Left lung (tissue), 10 donors: ENCODE measurements around the gene POLD4. TPM values are rescaled to one million over a fixed set of nuclear protein-coding genes. Genes with fewer than 3 reads are reported as not detected.

Experiments used
- ATAC-seq: fragments of 200-7000 bp; cut with Tn5 transposase; one replicate; pipeline ENCODE4 v1.9.1; 2020; ENCODE audit warnings: moderate library complexity
- DNase-seq, 4 donors: peaks; one replicate each; pipeline ENCODE4 v3.0.0-alpha.2; 2013 to 2020
- H3K27ac ChIP-seq, 2 donors: fragments of 200-600 bp; sonication (generic) in 1 of 2; one replicate each; pipeline versions ENCODE4 v1.5.0 to v1.8.0; 2020 to 2021
- H3K27me3 ChIP-seq, 2 donors: fragments of 200-600 bp; sonication (generic) in 1 of 2; one replicate each; pipeline versions ENCODE4 v1.5.0 to v1.8.0; 2020 to 2021
- H3K36me3 ChIP-seq, 2 donors: fragments of 200-600 bp; sonication (generic) in 1 of 2; one replicate each; pipeline versions ENCODE4 v1.5.0 to v1.8.0; 2020 to 2021
- H3K4me1 ChIP-seq, 2 donors: fragments of 200-600 bp; one replicate each; pipeline ENCODE4 v1.8.0; 2021
- H3K4me3 ChIP-seq, 2 donors: fragments of 200-600 bp; sonication (generic) in 1 of 2; one replicate each; pipeline versions ENCODE4 v1.5.0 to v1.8.0; 2020 to 2021; ENCODE audit warnings: mild to moderate bottlenecking in 1 of 2
- H3K9me3 ChIP-seq, 2 donors: fragments of 200-600 bp; sonication (generic) in 1 of 2; one replicate each; pipeline versions ENCODE4 v1.5.0 to v1.8.0; 2020 to 2021
- intact Hi-C, 2 donors: fragments of 100-400 bp; cut with DNase I; formaldehyde crosslinking; loops; one replicate each; pipeline versions ENCODE4 v1.11.2 to v1.14.2; 2022
- polyA plus RNA-seq, 6 donors: library from polyadenylated mRNA; unstranded; fragments of 120-200 nt; gene quantifications; one replicate each; pipeline ENCODE4 v1.2.1, GENCODE V29; 2013; ENCODE audit not compliant: insufficient read length in 6 of 6
- total RNA-seq, 2 donors: library from RNA; stranded (reverse); fragmentation: NEBNext Ultra II Directional; extraction: Animal tissue kit (Norgen Biotek cat#: 25700); gene quantifications; one replicate each; pipeline ENCODE4 v1.2.1, GENCODE V29; 2021
- TF ChIP-seq, protein P1 (sequence below), 2 donors: fragments of 200-600 bp; sonication (generic) in 1 of 2; IDR thresholded peaks; one replicate each; pipeline versions ENCODE4 v1.5.0 to v1.8.0; 2021; ENCODE audit warnings: antibody characterized with exemption in 2 of 2
- donor health status: DM: no; HTN: yes; CAD: no.
- donor health status: DM: no; HTN: no; CAD: no.

Gene POLD4
- total and polyA plus RNA-seq, 8 donors: 26.7 to 77.3 (median 33.8) TPM

- TF ChIP-seq, protein P1, sequence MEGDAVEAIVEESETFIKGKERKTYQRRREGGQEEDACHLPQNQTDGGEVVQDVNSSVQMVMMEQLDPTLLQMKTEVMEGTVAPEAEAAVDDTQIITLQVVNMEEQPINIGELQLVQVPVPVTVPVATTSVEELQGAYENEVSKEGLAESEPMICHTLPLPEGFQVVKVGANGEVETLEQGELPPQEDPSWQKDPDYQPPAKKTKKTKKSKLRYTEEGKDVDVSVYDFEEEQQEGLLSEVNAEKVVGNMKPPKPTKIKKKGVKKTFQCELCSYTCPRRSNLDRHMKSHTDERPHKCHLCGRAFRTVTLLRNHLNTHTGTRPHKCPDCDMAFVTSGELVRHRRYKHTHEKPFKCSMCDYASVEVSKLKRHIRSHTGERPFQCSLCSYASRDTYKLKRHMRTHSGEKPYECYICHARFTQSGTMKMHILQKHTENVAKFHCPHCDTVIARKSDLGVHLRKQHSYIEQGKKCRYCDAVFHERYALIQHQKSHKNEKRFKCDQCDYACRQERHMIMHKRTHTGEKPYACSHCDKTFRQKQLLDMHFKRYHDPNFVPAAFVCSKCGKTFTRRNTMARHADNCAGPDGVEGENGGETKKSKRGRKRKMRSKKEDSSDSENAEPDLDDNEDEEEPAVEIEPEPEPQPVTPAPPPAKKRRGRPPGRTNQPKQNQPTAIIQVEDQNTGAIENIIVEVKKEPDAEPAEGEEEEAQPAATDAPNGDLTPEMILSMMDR (IDR thresholded peaks at IDR 0.05): no peak
- H3K27me3 ChIP-seq: no peaks in the 10 kb centered on the region
- H3K9me3 ChIP-seq: no peaks in the 10 kb centered on the region
- H3K4me1 ChIP-seq: peaks cover 13 to 44% of the 10 kb centered on the region in 2 donors
- peak overlapping the region in 1 of 2 donors; percentile 84 for H3K4me3 ChIP-seq
- DNase-seq (peak in 3 of 4 donors; percentile 58 to 86 (median 63)), ATAC-seq (peak; percentile 57)
- H3K36me3 ChIP-seq: peaks cover 3 to 56% of the 10 kb centered on the region in 2 donors
- intact Hi-C loops: no loop called here
- peak overlapping the region; percentile 71 to 88 for H3K27ac ChIP-seq
These were observed 51.3 kb downstream of the POLD4 start for GRCh38 chr11:67301951-67302516.

DNA sequence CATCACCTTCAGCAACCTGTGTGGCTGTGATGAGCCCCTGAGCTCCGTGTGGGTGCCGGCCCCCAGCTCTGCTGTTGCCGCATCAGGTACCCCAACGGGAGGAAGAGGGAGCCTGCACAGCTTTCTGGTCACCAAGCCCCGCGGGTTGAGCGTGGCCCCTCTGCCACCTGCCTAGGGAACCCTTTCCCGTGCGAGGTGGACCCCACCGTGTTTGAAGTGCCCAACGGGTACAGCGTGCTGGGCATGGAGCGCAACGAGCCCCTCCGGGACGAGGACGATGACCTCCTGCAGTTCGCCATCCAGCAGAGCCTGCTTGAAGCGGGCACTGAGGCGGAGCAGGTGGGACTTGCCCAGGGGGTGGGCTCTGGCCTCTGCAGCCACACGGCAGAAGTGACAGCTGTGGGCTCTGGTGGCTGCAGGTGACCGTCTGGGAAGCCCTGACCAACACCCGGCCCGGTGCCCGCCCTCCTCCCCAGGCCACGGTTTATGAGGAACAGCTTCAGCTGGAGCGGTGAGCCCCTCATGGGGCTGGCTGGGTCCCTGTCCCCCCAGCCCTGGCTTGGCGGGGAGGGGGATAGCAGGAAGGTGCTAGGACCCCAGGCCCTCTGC, 51.9 kb downstream of the POLD4 start:
- H3K27me3 ChIP-seq: no peaks in the 10 kb centered on the region
- intact Hi-C loops: no loop called here
- ATAC-seq (no peak), DNase-seq (peak in 2 of 4 donors; percentile 32 to 76)
- H3K27ac ChIP-seq: peak overlapping the region; percentile 71 to 88
- peaks cover 13 to 44% of the 10 kb centered on the region in 2 donors for H3K4me1 ChIP-seq
- no peak overlapping the region for H3K4me3 ChIP-seq
- peaks cover 3 to 60% of the 10 kb centered on the region in 2 donors for H3K36me3 ChIP-seq
- TF ChIP-seq, protein P1 (IDR thresholded peaks at IDR 0.05): no peak
- H3K9me3 ChIP-seq: no peaks in the 10 kb centered on the region

Other genes with a start within 250 kb of the POLD4 start
- 10 to 100 TPM; 71.0 to 85.4 TPM for gene KDM2A, start 234.3 kb downstream of the POLD4 start, total RNA-seq
- 10 to 100 TPM; 76.6 to 87.0 (median 80.3) TPM for gene KDM2A, start 234.3 kb downstream of the POLD4 start, polyA plus RNA-seq
- gene GRK2, start 87.1 kb downstream of the POLD4 start, total RNA-seq: 100 to 1,000 TPM in 1 of 2 donors, 10 to 100 TPM in 1; 55.2 to 118 TPM
- 10 to 100 TPM; 56.9 to 79.9 (median 59.4) TPM for gene GRK2, start 87.1 kb downstream of the POLD4 start, polyA plus RNA-seq
- gene ANKRD13D, start 64.2 kb downstream of the POLD4 start, total RNA-seq: 10 to 100 TPM; 48.0 to 81.2 TPM
- 10 to 100 TPM; 34.5 to 61.0 (median 49.6) TPM for gene ANKRD13D, start 64.2 kb downstream of the POLD4 start, polyA plus RNA-seq
- 10 to 100 TPM; 28.7 to 44.9 TPM for gene SSH3, start 50.0 kb downstream of the POLD4 start, total RNA-seq
- gene SSH3, start 50.0 kb downstream of the POLD4 start, polyA plus RNA-seq: 10 to 100 TPM; 23.0 to 34.5 (median 28.3) TPM
- 1 to 10 TPM; 7.3 to 9.2 TPM for gene CLCF1, start 20.1 kb upstream of the POLD4 start, total RNA-seq
- gene CLCF1, start 20.1 kb upstream of the POLD4 start, polyA plus RNA-seq: 10 to 100 TPM; 10.9 to 15.3 (median 12.3) TPM
- gene RAD9A, start 38.4 kb upstream of the POLD4 start, total RNA-seq: 10 to 100 TPM; 18.4 to 21.5 TPM
- gene RAD9A, start 38.4 kb upstream of the POLD4 start, polyA plus RNA-seq: 10 to 100 TPM; 22.9 to 31.3 (median 24.5) TPM
- 100 to 1,000 TPM; 138 to 173 TPM for gene PPP1CA, start 48.3 kb upstream of the POLD4 start, total RNA-seq
- 100 to 1,000 TPM; 108 to 144 (median 139) TPM for gene PPP1CA, start 48.3 kb upstream of the POLD4 start, polyA plus RNA-seq
- gene TBC1D10C, start 50.5 kb upstream of the POLD4 start, total RNA-seq: 10 to 100 TPM in 1 of 2 donors, 1 to 10 TPM in 1; 8.0 to 15.5 TPM
- gene TBC1D10C, start 50.5 kb upstream of the POLD4 start, polyA plus RNA-seq: 1 to 10 TPM; 4.2 to 6.5 (median 5.1) TPM
- 1 to 10 TPM in 1 of 2 donors, under 1 TPM in 1; 0.71 to 1.2 TPM for gene CARNS1, start 62.1 kb upstream of the POLD4 start, total RNA-seq
- 1 to 10 TPM; 2.9 to 5.6 (median 4.1) TPM for gene CARNS1, start 62.1 kb upstream of the POLD4 start, polyA plus RNA-seq
- 10 to 100 TPM; 37.7 to 44.1 TPM for gene RPS6KB2, start 74.9 kb upstream of the POLD4 start, total RNA-seq
- gene RPS6KB2, start 74.9 kb upstream of the POLD4 start, polyA plus RNA-seq: 10 to 100 TPM; 39.6 to 47.0 (median 42.0) TPM
- 10 to 100 TPM in 1 of 2 donors, 1 to 10 TPM in 1; 5.4 to 12.5 TPM for gene PTPRCAP, start 84.1 kb upstream of the POLD4 start, total RNA-seq
- gene PTPRCAP, start 84.1 kb upstream of the POLD4 start, polyA plus RNA-seq: 1 to 10 TPM; 1.6 to 3.0 (median 2.2) TPM
- 100 to 1,000 TPM; 111 to 119 TPM for gene CORO1B, start 89.9 kb upstream of the POLD4 start, total RNA-seq
- gene CORO1B, start 89.9 kb upstream of the POLD4 start, polyA plus RNA-seq: 10 to 100 TPM; 43.5 to 61.1 (median 50.4) TPM
- not detected for gene GPR152, start 99.2 kb upstream of the POLD4 start, total RNA-seq
- gene GPR152, start 99.2 kb upstream of the POLD4 start, polyA plus RNA-seq: not detected
- 1 to 10 TPM; 2.0 to 2.7 TPM for gene CABP4, start 101.8 kb upstream of the POLD4 start, total RNA-seq
- gene CABP4, start 101.8 kb upstream of the POLD4 start, polyA plus RNA-seq: 1 to 10 TPM; 1.4 to 2.8 (median 2.2) TPM
- gene TMEM134, start 115.7 kb upstream of the POLD4 start, total RNA-seq: 10 to 100 TPM; 45.9 to 51.8 TPM
- 10 to 100 TPM; 33.4 to 51.8 (median 43.3) TPM for gene TMEM134, start 115.7 kb upstream of the POLD4 start, polyA plus RNA-seq
- 10 to 100 TPM; 61.7 to 68.2 TPM for gene AIP, start 129.5 kb upstream of the POLD4 start, total RNA-seq
- gene AIP, start 129.5 kb upstream of the POLD4 start, polyA plus RNA-seq: 10 to 100 TPM; 55.7 to 62.5 (median 60.4) TPM
- 10 to 100 TPM; 51.6 to 55.5 TPM for gene PITPNM1, start 151.8 kb upstream of the POLD4 start, total RNA-seq
- gene PITPNM1, start 151.8 kb upstream of the POLD4 start, polyA plus RNA-seq: 10 to 100 TPM; 15.5 to 36.3 (median 20.5) TPM
- gene CDK2AP2, start 154.6 kb upstream of the POLD4 start, total RNA-seq: 10 to 100 TPM; 82.2 to 92.8 TPM
- 10 to 100 TPM; 25.8 to 40.0 (median 29.2) TPM for gene CDK2AP2, start 154.6 kb upstream of the POLD4 start, polyA plus RNA-seq
- gene CABP2, start 169.9 kb upstream of the POLD4 start, total RNA-seq: not detected
- gene CABP2, start 169.9 kb upstream of the POLD4 start, polyA plus RNA-seq: not detected
- gene GSTP1, start 230.3 kb upstream of the POLD4 start, total RNA-seq: 1,000 to 10,000 TPM in 1 of 2 donors, 100 to 1,000 TPM in 1; 790 to 1,058 TPM
- gene GSTP1, start 230.3 kb upstream of the POLD4 start, polyA plus RNA-seq: 100 to 1,000 TPM; 651 to 768 (median 717) TPM